K562 (cell line): ENCODE measurements around the gene ART1. TPM values are rescaled to one million over a fixed set of nuclear protein-coding genes. Genes with fewer than 3 reads are reported as not detected.
A peak's percentile ranks its signal among the peaks of the same experiment; 100 is the strongest.

Experiments used
- ELF1 ChIP-seq: fragments of 200-800 bp; sonication (Bioruptor generic); IDR thresholded peaks from 2 replicates; pipeline ENCODE4 v1.6.1; 2016; ENCODE audit warnings: missing genetic modification characterization, missing compliant biosample characterization
- MLLT1 ChIP-seq, 2 experiments: fragments of 450-650 bp; IDR thresholded peaks; 2 replicates each; pipeline ENCODE4 v1.6.1; 2016
- NEUROD1 ChIP-seq: fragments of 150-350 bp; IDR thresholded peaks from 2 replicates; pipeline ENCODE4 v1.6.1; 2014; ENCODE audit warnings: borderline replicate concordance, low read length, low read depth; ENCODE audit not compliant: partially characterized antibody
- SMC3 ChIP-seq: conservative IDR thresholded peaks from 2 replicates; pipeline ENCODE4 v1.6.1; 2011; ENCODE audit warnings: low read depth, low read length, improper control_type of control experiment; ENCODE audit not compliant: insufficient read depth
- ZNF764 ChIP-seq: fragments of 250-450 bp; sonication (Bioruptor Pico); IDR thresholded peaks from 2 replicates; pipeline ENCODE4 v1.4.0; 2020; ENCODE audit warnings: low read depth, mild to moderate bottlenecking, moderate library complexity
- polyA plus RNA-seq, 8 experiments: library from polyadenylated mRNA; depleted of rRNA in 4 of 8; stranded (reverse) in 5 of 8; unstranded in 3 of 8; fragments of >200 nt; fragmentation: Nextera tagmentation in 2 of 8; fragmentation: Illumina TruSeq in 1 of 8; extraction: Ambion mirVana in 2 of 8; extraction: Trizol in 1 of 8; gene quantifications; 2 replicates each; pipeline versions ENCODE4 v1.2.1 to v1.2.3, GENCODE V29; 2011 to 2014; ENCODE audit warnings: inconsistent platforms in 1 of 8, missing spikeins in 1 of 8
- total RNA-seq, 7 experiments: library from RNA; depleted of rRNA in 6 of 7; stranded (reverse); fragments of >200 nt in 6 of 7; fragmentation: Illumina TruSeq in 2 of 7; extraction: Trizol in 2 of 7; gene quantifications; 2 replicates each; pipeline versions ENCODE4 v1.2.1 to v1.2.3, GENCODE V29; 2011 to 2021; ENCODE audit warnings: low replicate concordance in 1 of 7
- TF ChIP-seq, protein P1 (sequence below): IDR thresholded peaks from 2 replicates; pipeline ENCODE4 v1.6.1; 2011; ENCODE audit warnings: borderline replicate concordance, low read depth, mild to moderate bottlenecking, moderate library complexity, low read length; ENCODE audit not compliant: insufficient read depth, poor library complexity, severe bottlenecking
- TF ChIP-seq, protein P2 (sequence below): sonication (generic); formaldehyde crosslinking; IDR thresholded peaks from 2 replicates; pipeline ENCODE4 v1.8.1; 2023; ENCODE audit warnings: mild to moderate bottlenecking, missing genetic modification reagents
- TF ChIP-seq, protein P3 (sequence below): fragments of 450-650 bp; IDR thresholded peaks from 2 replicates; pipeline ENCODE4 v1.6.1; 2016; ENCODE audit warnings: mild to moderate bottlenecking, moderate library complexity

Gene ART1
- total and polyA plus RNA-seq, 9 of the 15 experiments (the other 6 are each of a cell fraction or from before 2014, with no cell fraction given) = not detected

GRCh38 chr11:3626250-3626960 is 18.5 kb upstream of the ART1 start (continued):
- no peak for TF ChIP-seq MLLT1 (IDR thresholded peaks at IDR 0.05)
- TF ChIP-seq, protein P1, sequence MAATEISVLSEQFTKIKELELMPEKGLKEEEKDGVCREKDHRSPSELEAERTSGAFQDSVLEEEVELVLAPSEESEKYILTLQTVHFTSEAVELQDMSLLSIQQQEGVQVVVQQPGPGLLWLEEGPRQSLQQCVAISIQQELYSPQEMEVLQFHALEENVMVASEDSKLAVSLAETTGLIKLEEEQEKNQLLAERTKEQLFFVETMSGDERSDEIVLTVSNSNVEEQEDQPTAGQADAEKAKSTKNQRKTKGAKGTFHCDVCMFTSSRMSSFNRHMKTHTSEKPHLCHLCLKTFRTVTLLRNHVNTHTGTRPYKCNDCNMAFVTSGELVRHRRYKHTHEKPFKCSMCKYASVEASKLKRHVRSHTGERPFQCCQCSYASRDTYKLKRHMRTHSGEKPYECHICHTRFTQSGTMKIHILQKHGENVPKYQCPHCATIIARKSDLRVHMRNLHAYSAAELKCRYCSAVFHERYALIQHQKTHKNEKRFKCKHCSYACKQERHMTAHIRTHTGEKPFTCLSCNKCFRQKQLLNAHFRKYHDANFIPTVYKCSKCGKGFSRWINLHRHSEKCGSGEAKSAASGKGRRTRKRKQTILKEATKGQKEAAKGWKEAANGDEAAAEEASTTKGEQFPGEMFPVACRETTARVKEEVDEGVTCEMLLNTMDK = peak; percentile 28
- TF ChIP-seq, protein P2, sequence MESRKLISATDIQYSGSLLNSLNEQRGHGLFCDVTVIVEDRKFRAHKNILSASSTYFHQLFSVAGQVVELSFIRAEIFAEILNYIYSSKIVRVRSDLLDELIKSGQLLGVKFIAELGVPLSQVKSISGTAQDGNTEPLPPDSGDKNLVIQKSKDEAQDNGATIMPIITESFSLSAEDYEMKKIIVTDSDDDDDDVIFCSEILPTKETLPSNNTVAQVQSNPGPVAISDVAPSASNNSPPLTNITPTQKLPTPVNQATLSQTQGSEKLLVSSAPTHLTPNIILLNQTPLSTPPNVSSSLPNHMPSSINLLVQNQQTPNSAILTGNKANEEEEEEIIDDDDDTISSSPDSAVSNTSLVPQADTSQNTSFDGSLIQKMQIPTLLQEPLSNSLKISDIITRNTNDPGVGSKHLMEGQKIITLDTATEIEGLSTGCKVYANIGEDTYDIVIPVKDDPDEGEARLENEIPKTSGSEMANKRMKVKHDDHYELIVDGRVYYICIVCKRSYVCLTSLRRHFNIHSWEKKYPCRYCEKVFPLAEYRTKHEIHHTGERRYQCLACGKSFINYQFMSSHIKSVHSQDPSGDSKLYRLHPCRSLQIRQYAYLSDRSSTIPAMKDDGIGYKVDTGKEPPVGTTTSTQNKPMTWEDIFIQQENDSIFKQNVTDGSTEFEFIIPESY (CRISPR knock-in tag) = peak; percentile 25; the same call in 1 of the 2 replicates
- 0 out of 2 replicates have a peak, but pooled peaks have one; percentile 12 for TF ChIP-seq SMC3
- no peak for TF ChIP-seq NEUROD1
- TF ChIP-seq, protein P3, sequence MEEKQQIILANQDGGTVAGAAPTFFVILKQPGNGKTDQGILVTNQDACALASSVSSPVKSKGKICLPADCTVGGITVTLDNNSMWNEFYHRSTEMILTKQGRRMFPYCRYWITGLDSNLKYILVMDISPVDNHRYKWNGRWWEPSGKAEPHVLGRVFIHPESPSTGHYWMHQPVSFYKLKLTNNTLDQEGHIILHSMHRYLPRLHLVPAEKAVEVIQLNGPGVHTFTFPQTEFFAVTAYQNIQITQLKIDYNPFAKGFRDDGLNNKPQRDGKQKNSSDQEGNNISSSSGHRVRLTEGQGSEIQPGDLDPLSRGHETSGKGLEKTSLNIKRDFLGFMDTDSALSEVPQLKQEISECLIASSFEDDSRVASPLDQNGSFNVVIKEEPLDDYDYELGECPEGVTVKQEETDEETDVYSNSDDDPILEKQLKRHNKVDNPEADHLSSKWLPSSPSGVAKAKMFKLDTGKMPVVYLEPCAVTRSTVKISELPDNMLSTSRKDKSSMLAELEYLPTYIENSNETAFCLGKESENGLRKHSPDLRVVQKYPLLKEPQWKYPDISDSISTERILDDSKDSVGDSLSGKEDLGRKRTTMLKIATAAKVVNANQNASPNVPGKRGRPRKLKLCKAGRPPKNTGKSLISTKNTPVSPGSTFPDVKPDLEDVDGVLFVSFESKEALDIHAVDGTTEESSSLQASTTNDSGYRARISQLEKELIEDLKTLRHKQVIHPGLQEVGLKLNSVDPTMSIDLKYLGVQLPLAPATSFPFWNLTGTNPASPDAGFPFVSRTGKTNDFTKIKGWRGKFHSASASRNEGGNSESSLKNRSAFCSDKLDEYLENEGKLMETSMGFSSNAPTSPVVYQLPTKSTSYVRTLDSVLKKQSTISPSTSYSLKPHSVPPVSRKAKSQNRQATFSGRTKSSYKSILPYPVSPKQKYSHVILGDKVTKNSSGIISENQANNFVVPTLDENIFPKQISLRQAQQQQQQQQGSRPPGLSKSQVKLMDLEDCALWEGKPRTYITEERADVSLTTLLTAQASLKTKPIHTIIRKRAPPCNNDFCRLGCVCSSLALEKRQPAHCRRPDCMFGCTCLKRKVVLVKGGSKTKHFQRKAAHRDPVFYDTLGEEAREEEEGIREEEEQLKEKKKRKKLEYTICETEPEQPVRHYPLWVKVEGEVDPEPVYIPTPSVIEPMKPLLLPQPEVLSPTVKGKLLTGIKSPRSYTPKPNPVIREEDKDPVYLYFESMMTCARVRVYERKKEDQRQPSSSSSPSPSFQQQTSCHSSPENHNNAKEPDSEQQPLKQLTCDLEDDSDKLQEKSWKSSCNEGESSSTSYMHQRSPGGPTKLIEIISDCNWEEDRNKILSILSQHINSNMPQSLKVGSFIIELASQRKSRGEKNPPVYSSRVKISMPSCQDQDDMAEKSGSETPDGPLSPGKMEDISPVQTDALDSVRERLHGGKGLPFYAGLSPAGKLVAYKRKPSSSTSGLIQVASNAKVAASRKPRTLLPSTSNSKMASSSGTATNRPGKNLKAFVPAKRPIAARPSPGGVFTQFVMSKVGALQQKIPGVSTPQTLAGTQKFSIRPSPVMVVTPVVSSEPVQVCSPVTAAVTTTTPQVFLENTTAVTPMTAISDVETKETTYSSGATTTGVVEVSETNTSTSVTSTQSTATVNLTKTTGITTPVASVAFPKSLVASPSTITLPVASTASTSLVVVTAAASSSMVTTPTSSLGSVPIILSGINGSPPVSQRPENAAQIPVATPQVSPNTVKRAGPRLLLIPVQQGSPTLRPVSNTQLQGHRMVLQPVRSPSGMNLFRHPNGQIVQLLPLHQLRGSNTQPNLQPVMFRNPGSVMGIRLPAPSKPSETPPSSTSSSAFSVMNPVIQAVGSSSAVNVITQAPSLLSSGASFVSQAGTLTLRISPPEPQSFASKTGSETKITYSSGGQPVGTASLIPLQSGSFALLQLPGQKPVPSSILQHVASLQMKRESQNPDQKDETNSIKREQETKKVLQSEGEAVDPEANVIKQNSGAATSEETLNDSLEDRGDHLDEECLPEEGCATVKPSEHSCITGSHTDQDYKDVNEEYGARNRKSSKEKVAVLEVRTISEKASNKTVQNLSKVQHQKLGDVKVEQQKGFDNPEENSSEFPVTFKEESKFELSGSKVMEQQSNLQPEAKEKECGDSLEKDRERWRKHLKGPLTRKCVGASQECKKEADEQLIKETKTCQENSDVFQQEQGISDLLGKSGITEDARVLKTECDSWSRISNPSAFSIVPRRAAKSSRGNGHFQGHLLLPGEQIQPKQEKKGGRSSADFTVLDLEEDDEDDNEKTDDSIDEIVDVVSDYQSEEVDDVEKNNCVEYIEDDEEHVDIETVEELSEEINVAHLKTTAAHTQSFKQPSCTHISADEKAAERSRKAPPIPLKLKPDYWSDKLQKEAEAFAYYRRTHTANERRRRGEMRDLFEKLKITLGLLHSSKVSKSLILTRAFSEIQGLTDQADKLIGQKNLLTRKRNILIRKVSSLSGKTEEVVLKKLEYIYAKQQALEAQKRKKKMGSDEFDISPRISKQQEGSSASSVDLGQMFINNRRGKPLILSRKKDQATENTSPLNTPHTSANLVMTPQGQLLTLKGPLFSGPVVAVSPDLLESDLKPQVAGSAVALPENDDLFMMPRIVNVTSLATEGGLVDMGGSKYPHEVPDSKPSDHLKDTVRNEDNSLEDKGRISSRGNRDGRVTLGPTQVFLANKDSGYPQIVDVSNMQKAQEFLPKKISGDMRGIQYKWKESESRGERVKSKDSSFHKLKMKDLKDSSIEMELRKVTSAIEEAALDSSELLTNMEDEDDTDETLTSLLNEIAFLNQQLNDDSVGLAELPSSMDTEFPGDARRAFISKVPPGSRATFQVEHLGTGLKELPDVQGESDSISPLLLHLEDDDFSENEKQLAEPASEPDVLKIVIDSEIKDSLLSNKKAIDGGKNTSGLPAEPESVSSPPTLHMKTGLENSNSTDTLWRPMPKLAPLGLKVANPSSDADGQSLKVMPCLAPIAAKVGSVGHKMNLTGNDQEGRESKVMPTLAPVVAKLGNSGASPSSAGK = no peak
- 0 out of 2 replicates have a peak, but pooled peaks have one; percentile 48 for TF ChIP-seq ZNF764 (CRISPR knock-in tag)
- TF ChIP-seq ELF1 (tag) = no peak
- TF ChIP-seq, all 486 proteins: peak for 8
